Measurements from ENCODE around the gene CFAP298. TPM values are rescaled to one million over a fixed set of nuclear protein-coding genes. Genes with fewer than 3 reads are reported as not detected.

CFAP298 gene
- total and polyA plus RNA-seq, 2 of the 13 experiments (the other 11 are each of a cell fraction or from before 2014, with no cell fraction given) = 21.2 to 62.2 TPM

DNA sequence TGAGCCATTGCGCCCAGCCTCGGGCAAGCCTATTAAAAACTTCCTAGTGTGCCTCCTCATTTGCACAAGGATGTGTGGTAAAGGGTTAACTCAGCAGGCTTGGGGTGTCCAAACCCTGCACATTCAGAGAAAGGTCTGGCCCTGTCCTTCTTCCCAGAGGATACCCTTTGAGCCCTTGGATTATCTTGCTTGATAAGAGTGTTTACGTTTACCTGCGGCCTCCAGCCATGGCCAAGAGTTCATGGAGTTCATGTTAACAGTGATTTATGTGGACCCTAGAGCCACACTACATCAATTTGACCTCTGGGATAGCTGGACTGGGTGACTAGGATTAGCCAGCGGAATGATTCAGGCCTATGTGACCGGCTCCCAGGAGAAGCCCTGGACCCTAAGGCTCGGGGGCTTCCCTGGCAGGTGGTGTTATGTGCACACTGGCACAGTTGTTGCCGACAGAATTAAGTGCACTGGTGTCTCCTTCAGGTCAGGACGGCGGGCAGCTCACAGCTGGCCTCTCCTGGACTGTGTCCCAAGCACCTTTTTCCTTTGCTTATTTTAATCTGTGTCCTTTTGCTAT is 19.2 kb downstream of the CFAP298 start (continued):
- TF ChIP-seq, protein P1, sequence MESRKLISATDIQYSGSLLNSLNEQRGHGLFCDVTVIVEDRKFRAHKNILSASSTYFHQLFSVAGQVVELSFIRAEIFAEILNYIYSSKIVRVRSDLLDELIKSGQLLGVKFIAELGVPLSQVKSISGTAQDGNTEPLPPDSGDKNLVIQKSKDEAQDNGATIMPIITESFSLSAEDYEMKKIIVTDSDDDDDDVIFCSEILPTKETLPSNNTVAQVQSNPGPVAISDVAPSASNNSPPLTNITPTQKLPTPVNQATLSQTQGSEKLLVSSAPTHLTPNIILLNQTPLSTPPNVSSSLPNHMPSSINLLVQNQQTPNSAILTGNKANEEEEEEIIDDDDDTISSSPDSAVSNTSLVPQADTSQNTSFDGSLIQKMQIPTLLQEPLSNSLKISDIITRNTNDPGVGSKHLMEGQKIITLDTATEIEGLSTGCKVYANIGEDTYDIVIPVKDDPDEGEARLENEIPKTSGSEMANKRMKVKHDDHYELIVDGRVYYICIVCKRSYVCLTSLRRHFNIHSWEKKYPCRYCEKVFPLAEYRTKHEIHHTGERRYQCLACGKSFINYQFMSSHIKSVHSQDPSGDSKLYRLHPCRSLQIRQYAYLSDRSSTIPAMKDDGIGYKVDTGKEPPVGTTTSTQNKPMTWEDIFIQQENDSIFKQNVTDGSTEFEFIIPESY (CRISPR knock-in tag; IDR thresholded peaks at IDR 0.05) = no peak
- TF ChIP-seq TSC22D2 (CRISPR knock-in tag; IDR thresholded peaks at IDR 0.05; ENCODE audit: borderline replicate concordance) (no peak), ZNF143 (CRISPR knock-in tag; IDR thresholded peaks at IDR 0.05) (0 out of 2 replicates have a peak, but pooled peaks have one; percentile 26), SALL2 (CRISPR knock-in tag; IDR thresholded peaks at IDR 0.05) (no peak), LCORL (IDR thresholded peaks at IDR 0.05) (no peak), LCORL (CRISPR knock-in tag; IDR thresholded peaks at IDR 0.05) (peak; percentile 91), MXI1 (IDR thresholded peaks at IDR 0.05; ENCODE audit: borderline replicate concordance, low read depth, low read length) (no peak; the same call in 2 of the 3 replicates), ZNF256 (CRISPR knock-in tag; conservative IDR thresholded peaks at IDR 0.05) (no peak), SCMH1 (CRISPR knock-in tag; IDR thresholded peaks at IDR 0.05; ENCODE audit: borderline replicate concordance) (no peak), ZNF367 (CRISPR knock-in tag; IDR thresholded peaks at IDR 0.05; ENCODE audit: borderline replicate concordance) (no peak), ZNF234 (CRISPR knock-in tag; conservative IDR thresholded peaks at IDR 0.05) (no peak), ZNF12 (CRISPR knock-in tag; IDR thresholded peaks at IDR 0.05) (peak; percentile 67; the same call in 1 of the 2 replicates), ZNF446 (CRISPR knock-in tag; IDR thresholded peaks at IDR 0.05) (no peak), NKX3-1 (CRISPR knock-in tag; IDR thresholded peaks at IDR 0.05) (peak; percentile 41; the same call in 1 of the 2 replicates), ZNF260 (CRISPR knock-in tag; IDR thresholded peaks at IDR 0.05; ENCODE audit: borderline replicate concordance, low read depth) (no peak), NONO (IDR thresholded peaks at IDR 0.05) (no peak), NONO (CRISPR knock-in tag; conservative IDR thresholded peaks at IDR 0.05) (peak; percentile 92), FOXO1 (CRISPR knock-in tag; IDR thresholded peaks at IDR 0.05) (peak; percentile 99), ZFX (CRISPR knock-in tag; IDR thresholded peaks at IDR 0.05; ENCODE audit: low read depth) (peak; percentile 84), SSRP1 (CRISPR knock-in tag; IDR thresholded peaks at IDR 0.05) (no peak), ZNF589 (CRISPR knock-in tag; conservative IDR thresholded peaks at IDR 0.05) (peak; percentile 68), SIX4 (CRISPR knock-in tag; IDR thresholded peaks at IDR 0.05) (peak; percentile 73; the same call in 1 of the 2 replicates), ZNF207 (IDR thresholded peaks at IDR 0.05; ENCODE audit: borderline replicate concordance) (no peak)
- TF ChIP-seq, protein P2, sequence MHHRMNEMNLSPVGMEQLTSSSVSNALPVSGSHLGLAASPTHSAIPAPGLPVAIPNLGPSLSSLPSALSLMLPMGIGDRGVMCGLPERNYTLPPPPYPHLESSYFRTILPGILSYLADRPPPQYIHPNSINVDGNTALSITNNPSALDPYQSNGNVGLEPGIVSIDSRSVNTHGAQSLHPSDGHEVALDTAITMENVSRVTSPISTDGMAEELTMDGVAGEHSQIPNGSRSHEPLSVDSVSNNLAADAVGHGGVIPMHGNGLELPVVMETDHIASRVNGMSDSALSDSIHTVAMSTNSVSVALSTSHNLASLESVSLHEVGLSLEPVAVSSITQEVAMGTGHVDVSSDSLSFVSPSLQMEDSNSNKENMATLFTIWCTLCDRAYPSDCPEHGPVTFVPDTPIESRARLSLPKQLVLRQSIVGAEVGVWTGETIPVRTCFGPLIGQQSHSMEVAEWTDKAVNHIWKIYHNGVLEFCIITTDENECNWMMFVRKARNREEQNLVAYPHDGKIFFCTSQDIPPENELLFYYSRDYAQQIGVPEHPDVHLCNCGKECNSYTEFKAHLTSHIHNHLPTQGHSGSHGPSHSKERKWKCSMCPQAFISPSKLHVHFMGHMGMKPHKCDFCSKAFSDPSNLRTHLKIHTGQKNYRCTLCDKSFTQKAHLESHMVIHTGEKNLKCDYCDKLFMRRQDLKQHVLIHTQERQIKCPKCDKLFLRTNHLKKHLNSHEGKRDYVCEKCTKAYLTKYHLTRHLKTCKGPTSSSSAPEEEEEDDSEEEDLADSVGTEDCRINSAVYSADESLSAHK (CRISPR knock-in tag; IDR thresholded peaks at IDR 0.05; ENCODE audit: borderline replicate concordance) = no peak
- TF ChIP-seq, protein P3, sequence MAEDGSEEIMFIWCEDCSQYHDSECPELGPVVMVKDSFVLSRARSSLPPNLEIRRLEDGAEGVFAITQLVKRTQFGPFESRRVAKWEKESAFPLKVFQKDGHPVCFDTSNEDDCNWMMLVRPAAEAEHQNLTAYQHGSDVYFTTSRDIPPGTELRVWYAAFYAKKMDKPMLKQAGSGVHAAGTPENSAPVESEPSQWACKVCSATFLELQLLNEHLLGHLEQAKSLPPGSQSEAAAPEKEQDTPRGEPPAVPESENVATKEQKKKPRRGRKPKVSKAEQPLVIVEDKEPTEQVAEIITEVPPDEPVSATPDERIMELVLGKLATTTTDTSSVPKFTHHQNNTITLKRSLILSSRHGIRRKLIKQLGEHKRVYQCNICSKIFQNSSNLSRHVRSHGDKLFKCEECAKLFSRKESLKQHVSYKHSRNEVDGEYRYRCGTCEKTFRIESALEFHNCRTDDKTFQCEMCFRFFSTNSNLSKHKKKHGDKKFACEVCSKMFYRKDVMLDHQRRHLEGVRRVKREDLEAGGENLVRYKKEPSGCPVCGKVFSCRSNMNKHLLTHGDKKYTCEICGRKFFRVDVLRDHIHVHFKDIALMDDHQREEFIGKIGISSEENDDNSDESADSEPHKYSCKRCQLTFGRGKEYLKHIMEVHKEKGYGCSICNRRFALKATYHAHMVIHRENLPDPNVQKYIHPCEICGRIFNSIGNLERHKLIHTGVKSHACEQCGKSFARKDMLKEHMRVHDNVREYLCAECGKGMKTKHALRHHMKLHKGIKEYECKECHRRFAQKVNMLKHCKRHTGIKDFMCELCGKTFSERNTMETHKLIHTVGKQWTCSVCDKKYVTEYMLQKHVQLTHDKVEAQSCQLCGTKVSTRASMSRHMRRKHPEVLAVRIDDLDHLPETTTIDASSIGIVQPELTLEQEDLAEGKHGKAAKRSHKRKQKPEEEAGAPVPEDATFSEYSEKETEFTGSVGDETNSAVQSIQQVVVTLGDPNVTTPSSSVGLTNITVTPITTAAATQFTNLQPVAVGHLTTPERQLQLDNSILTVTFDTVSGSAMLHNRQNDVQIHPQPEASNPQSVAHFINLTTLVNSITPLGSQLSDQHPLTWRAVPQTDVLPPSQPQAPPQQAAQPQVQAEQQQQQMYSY (CRISPR knock-in tag; IDR thresholded peaks at IDR 0.05) = 0 out of 2 replicates have a peak, but pooled peaks have one; percentile 19

Data from HepG2 (cell line).